Neural crest cell (in vitro differentiated cells): Measurements from ENCODE around the gene HABP4. TPM values are rescaled to one million over a fixed set of nuclear protein-coding genes. Genes with fewer than 3 reads are reported as not detected.
A peak's percentile ranks its signal among the peaks of the same experiment; 100 is the strongest.

ENCODE experiments used
- DNase-seq: peaks from one replicate; pipeline ENCODE4 v3.0.0; 2021; ENCODE audit warnings: low read depth, mixed read lengths, low spot score
- H3K27ac Mint-ChIP-seq: one replicate; pipeline ENCODE4 v1.8.0; 2021; ENCODE audit warnings: mild to moderate bottlenecking, mixed read lengths; ENCODE audit not compliant: unreplicated experiment
- H3K27me3 Mint-ChIP-seq: 2 replicates; pipeline ENCODE4 v1.8.0; 2021; ENCODE audit warnings: low read depth, mild to moderate bottlenecking, mixed read lengths
- H3K36me3 Mint-ChIP-seq: 2 replicates; pipeline ENCODE4 v1.8.0; 2021; ENCODE audit warnings: low read depth, mild to moderate bottlenecking, mixed read lengths
- H3K4me1 Mint-ChIP-seq: 2 replicates; pipeline ENCODE4 v1.8.0; 2021; ENCODE audit warnings: mixed read lengths
- H3K4me3 Mint-ChIP-seq: one replicate; pipeline ENCODE4 v1.8.0; 2021; ENCODE audit warnings: mild to moderate bottlenecking, mixed read lengths
- H3K9me3 Mint-ChIP-seq: 2 replicates; pipeline ENCODE4 v1.8.0; 2021; ENCODE audit warnings: mixed read lengths
- CTCF ChIP-seq: fragments of 200-600 bp; sonication (generic); conservative IDR thresholded peaks from 2 replicates; pipeline ENCODE4 v1.5.0; 2021; ENCODE audit warnings: antibody characterized with exemption, mild to moderate bottlenecking
- total RNA-seq: library from RNA; stranded (reverse); gene quantifications from 2 replicates; pipeline ENCODE4 v1.2.1, GENCODE V29; 2021

Gene HABP4
- total RNA-seq, 1 donor from 2014 or later = 24.7 TPM

- H3K36me3 Mint-ChIP-seq = peaks cover 3% of the 10 kb centered on the region
- no peak for TF ChIP-seq CTCF
- H3K4me1 Mint-ChIP-seq = peaks cover 36% of the 10 kb centered on the region
- peak; percentile 57 for DNase-seq
- H3K9me3 Mint-ChIP-seq = no peaks in the 10 kb centered on the region
- H3K27ac Mint-ChIP-seq = peak overlapping the region; percentile 88
- H3K27me3 Mint-ChIP-seq = no peaks in the 10 kb centered on the region
- H3K4me3 Mint-ChIP-seq = peak overlapping the region; percentile 90
Measured at GRCh38 chr9:96418920-96419690, 30.9 kb upstream of the HABP4 start.

GRCh38 chr9:96419691-96419969 is 30.3 kb upstream of the HABP4 start:
- H3K36me3 Mint-ChIP-seq = peaks cover 3% of the 10 kb centered on the region
- H3K4me3 Mint-ChIP-seq = peak overlapping the region; percentile 90
- peaks cover 35% of the 10 kb centered on the region for H3K4me1 Mint-ChIP-seq
- no peaks in the 10 kb centered on the region for H3K27me3 Mint-ChIP-seq
- DNase-seq = no peak
- H3K9me3 Mint-ChIP-seq = no peaks in the 10 kb centered on the region
- TF ChIP-seq CTCF = no peak
- H3K27ac Mint-ChIP-seq = peak overlapping the region; percentile 37

GRCh38 chr9:96420468-96421219 is 29.3 kb upstream of the HABP4 start:
- peaks cover 35% of the 10 kb centered on the region for H3K4me1 Mint-ChIP-seq
- H3K27me3 Mint-ChIP-seq = no peaks in the 10 kb centered on the region
- H3K4me3 Mint-ChIP-seq = peak overlapping the region; percentile 90
- H3K27ac Mint-ChIP-seq = peak overlapping the region; percentile 92
- H3K36me3 Mint-ChIP-seq = peaks cover 3% of the 10 kb centered on the region
- H3K9me3 Mint-ChIP-seq = no peaks in the 10 kb centered on the region
- no peak for TF ChIP-seq CTCF
- no peak for DNase-seq

- H3K36me3 Mint-ChIP-seq = no peaks in the 10 kb centered on the region
- H3K9me3 Mint-ChIP-seq = no peaks in the 10 kb centered on the region
- DNase-seq = no peak
- no peak for TF ChIP-seq CTCF
- H3K4me3 Mint-ChIP-seq = peak overlapping the region; percentile 49
- H3K27ac Mint-ChIP-seq = no peak overlapping the region
- H3K4me1 Mint-ChIP-seq = peaks cover 24% of the 10 kb centered on the region
- no peaks in the 10 kb centered on the region for H3K27me3 Mint-ChIP-seq
Measured at GRCh38 chr9:96423322-96423984, 26.5 kb upstream of the HABP4 start.

- no peak overlapping the region for H3K27ac Mint-ChIP-seq
- peaks cover 24% of the 10 kb centered on the region for H3K4me1 Mint-ChIP-seq
- no peak for DNase-seq
- H3K36me3 Mint-ChIP-seq = no peaks in the 10 kb centered on the region
- H3K4me3 Mint-ChIP-seq = no peak overlapping the region
- no peaks in the 10 kb centered on the region for H3K9me3 Mint-ChIP-seq
- H3K27me3 Mint-ChIP-seq = no peaks in the 10 kb centered on the region
- no peak for TF ChIP-seq CTCF
Measured at GRCh38 chr9:96423985-96424336, 26.0 kb upstream of the HABP4 start.
